ENCODE results near the gene GID8. TPM values are rescaled to one million over a fixed set of nuclear protein-coding genes. Genes with fewer than 3 reads are reported as not detected.

The GID8 gene
- polyA plus RNA-seq, 1 of the 3 experiments (the other 2 are of a cell fraction), result 18.1 TPM

- Histone ChIP-seq H3K79me2 (ENCODE audit: insufficient read depth) (peaks cover 97% of the 10 kb centered on the region), H3K27me3 (ENCODE audit: insufficient read depth) (no peaks in the 10 kb centered on the region), H3K4me1 (ENCODE audit: control insufficient read depth in 1 of 2, insufficient read depth in 2 of 2, low read depth in 1 of 2, low read length in 1 of 2) (peaks cover 8 to 21% of the 10 kb centered on the region in 2 experiments; a peak in 2 of 4 replicates), H3K9me3 (no peaks in the 10 kb centered on the region), H3K36me3 (replicated peaks in 1 of 2; ENCODE audit: control insufficient read depth in 1 of 2, insufficient read depth in 2 of 2, low read length in 1 of 2) (peaks cover 7% of the 10 kb centered on the region in 2 experiments), H3K4me2 (no peak overlapping the region), H3K9me2 (no peaks in the 10 kb centered on the region), H2AFZ (ENCODE audit: low read depth) (no peak overlapping the region), H3K27ac (ENCODE audit: low read depth in 2 of 2, low read length in 1 of 2) (no peak overlapping the region), H4K20me1 (ENCODE audit: insufficient read depth) (peaks cover 59% of the 10 kb centered on the region), H3F3A (replicated peaks; ENCODE audit: insufficient read depth) (peaks cover 26% of the 10 kb centered on the region), H3K9ac (no peak overlapping the region), H3K4me3 (ENCODE audit: low read depth in 2 of 2, low read length in 1 of 2) (no peak overlapping the region)
- ChIA-PET CTCF (interaction anchor here (0.7 to 6.7 kb wide), 3 partner anchors 8 to 106 kb away, joined by 3 to 50 read pairs (median 3); partner anchors contain the start of gene GID8), POLR2A (interaction anchor here (2.1 kb wide), 1 partner anchor 9 kb away, joined by 8 read pairs; the partner anchor contains the start of gene GID8)
- WGBS (ENCODE audit: low lambda C conversion rate), result 91% methylated on average over 13 of the region's 14 CpGs
- TF ChIP-seq SMC3 (IDR thresholded peaks at IDR 0.05; ENCODE audit: low read depth, low read length) (no peak), CTCF (IDR thresholded peaks at IDR 0.05) (no peak), RAD21 (IDR thresholded peaks at IDR 0.05; ENCODE audit: low read length) (no peak), PBX3 (IDR thresholded peaks at IDR 0.05) (no peak), ELF1 (IDR thresholded peaks at IDR 0.05) (no peak), POLR2AphosphoS5 (IDR thresholded peaks at IDR 0.05; ENCODE audit: low read depth, low read length) (no peak), EP300 (IDR thresholded peaks at IDR 0.05; ENCODE audit: borderline replicate concordance in 1 of 2, low read depth in 1 of 2, low read length in 1 of 2) (no peak), MEF2A (IDR thresholded peaks at IDR 0.05; ENCODE audit: borderline replicate concordance, low read depth) (no peak), RCOR1 (IDR thresholded peaks at IDR 0.05; ENCODE audit: low read length) (no peak)
- TF ChIP-seq, protein P1, sequence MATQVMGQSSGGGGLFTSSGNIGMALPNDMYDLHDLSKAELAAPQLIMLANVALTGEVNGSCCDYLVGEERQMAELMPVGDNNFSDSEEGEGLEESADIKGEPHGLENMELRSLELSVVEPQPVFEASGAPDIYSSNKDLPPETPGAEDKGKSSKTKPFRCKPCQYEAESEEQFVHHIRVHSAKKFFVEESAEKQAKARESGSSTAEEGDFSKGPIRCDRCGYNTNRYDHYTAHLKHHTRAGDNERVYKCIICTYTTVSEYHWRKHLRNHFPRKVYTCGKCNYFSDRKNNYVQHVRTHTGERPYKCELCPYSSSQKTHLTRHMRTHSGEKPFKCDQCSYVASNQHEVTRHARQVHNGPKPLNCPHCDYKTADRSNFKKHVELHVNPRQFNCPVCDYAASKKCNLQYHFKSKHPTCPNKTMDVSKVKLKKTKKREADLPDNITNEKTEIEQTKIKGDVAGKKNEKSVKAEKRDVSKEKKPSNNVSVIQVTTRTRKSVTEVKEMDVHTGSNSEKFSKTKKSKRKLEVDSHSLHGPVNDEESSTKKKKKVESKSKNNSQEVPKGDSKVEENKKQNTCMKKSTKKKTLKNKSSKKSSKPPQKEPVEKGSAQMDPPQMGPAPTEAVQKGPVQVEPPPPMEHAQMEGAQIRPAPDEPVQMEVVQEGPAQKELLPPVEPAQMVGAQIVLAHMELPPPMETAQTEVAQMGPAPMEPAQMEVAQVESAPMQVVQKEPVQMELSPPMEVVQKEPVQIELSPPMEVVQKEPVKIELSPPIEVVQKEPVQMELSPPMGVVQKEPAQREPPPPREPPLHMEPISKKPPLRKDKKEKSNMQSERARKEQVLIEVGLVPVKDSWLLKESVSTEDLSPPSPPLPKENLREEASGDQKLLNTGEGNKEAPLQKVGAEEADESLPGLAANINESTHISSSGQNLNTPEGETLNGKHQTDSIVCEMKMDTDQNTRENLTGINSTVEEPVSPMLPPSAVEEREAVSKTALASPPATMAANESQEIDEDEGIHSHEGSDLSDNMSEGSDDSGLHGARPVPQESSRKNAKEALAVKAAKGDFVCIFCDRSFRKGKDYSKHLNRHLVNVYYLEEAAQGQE (IDR thresholded peaks at IDR 0.05; ENCODE audit: low read depth, low read length), result no peak
- no peak for DNase-seq
Observed at GRCh38 chr20:62928246-62928939, 9.6 kb upstream of the GID8 start.

All from SK-N-SH (cell line).